Mesenchymal stem cell (in vitro differentiated cells and primary cell): Measurements from ENCODE around the gene MR1.

Experiments used
- DNase-seq: peaks from one replicate; pipeline ENCODE4 v3.0.0-alpha.2; 2013
- H2AFZ ChIP-seq: one replicate; pipeline ENCODE4 v1.6.1; 2013; ENCODE audit warnings: low read depth, mild to moderate bottlenecking, control low read depth, inconsistent platforms, low read length, moderate library complexity
- H2AK5ac ChIP-seq: 2 replicates; pipeline ENCODE4 v1.6.1; 2013; ENCODE audit warnings: low read length, moderate library complexity, mild to moderate bottlenecking, inconsistent platforms; ENCODE audit not compliant: severe bottlenecking
- H2BK120ac ChIP-seq: one replicate; pipeline ENCODE4 v1.6.1; 2013; ENCODE audit warnings: low read depth, mild to moderate bottlenecking, inconsistent platforms, low read length, moderate library complexity
- H2BK12ac ChIP-seq, 2 experiments: one replicate each; pipeline ENCODE4 v1.6.1; 2013; ENCODE audit warnings: inconsistent platforms in 2 of 2, low read length in 2 of 2, mild to moderate bottlenecking in 2 of 2, moderate library complexity in 2 of 2, control low read depth in 1 of 2
- H2BK15ac ChIP-seq: one replicate; pipeline ENCODE4 v1.6.1; 2013; ENCODE audit warnings: mild to moderate bottlenecking, low read depth, inconsistent platforms; ENCODE audit not compliant: poor library complexity, severe bottlenecking
- H2BK5ac ChIP-seq: 2 replicates; pipeline ENCODE4 v1.6.1; 2013; ENCODE audit warnings: low read depth, mild to moderate bottlenecking, low read length, control low read depth, inconsistent platforms; ENCODE audit not compliant: poor library complexity, severe bottlenecking
- H3K14ac ChIP-seq, 2 experiments: one replicate each; pipeline ENCODE4 v1.6.1; 2013; ENCODE audit warnings: inconsistent platforms in 2 of 2, low read length in 2 of 2, control low read depth in 1 of 2, mild to moderate bottlenecking in 1 of 2, moderate library complexity in 1 of 2
- H3K18ac ChIP-seq, 2 experiments: one replicate each; pipeline ENCODE4 v1.6.1; 2013; ENCODE audit warnings: inconsistent platforms in 2 of 2, low read length in 2 of 2, control low read depth in 1 of 2, low read depth in 1 of 2, mild to moderate bottlenecking in 1 of 2
- H3K23ac ChIP-seq, 2 experiments: one replicate each; pipeline ENCODE4 v1.6.1; 2013; ENCODE audit warnings: inconsistent platforms in 2 of 2, low read length in 2 of 2, mild to moderate bottlenecking in 2 of 2, moderate library complexity in 2 of 2, control low read depth in 1 of 2
- H3K27ac ChIP-seq: 2 replicates; pipeline ENCODE4 v1.5.1; 2013; ENCODE audit warnings: mild to moderate bottlenecking, moderate library complexity, low read length, control low read depth, inconsistent platforms; ENCODE audit not compliant: poor library complexity, severe bottlenecking
- H3K27me3 ChIP-seq, 2 experiments: 2 replicates each; pipeline versions ENCODE4 v1.6.1 to v1.7.0; 2013; ENCODE audit warnings: low read length in 2 of 2, mild to moderate bottlenecking in 2 of 2, moderate library complexity in 2 of 2, control low read depth in 1 of 2, inconsistent platforms in 1 of 2; ENCODE audit not compliant: control insufficient read depth in 1 of 2, insufficient read depth in 1 of 2
- H3K36me3 ChIP-seq, 2 experiments: 2 replicates each; pipeline versions ENCODE4 v1.6.1 to v1.7.0; 2013; ENCODE audit warnings: low read length in 2 of 2, control low read depth in 1 of 2, inconsistent platforms in 1 of 2, low read depth in 1 of 2, mild to moderate bottlenecking in 1 of 2; ENCODE audit not compliant: insufficient read depth in 2 of 2, control insufficient read depth in 1 of 2
- H3K4ac ChIP-seq, 2 experiments: one replicate each; pipeline ENCODE4 v1.6.1; 2013; ENCODE audit warnings: inconsistent platforms in 2 of 2, low read length in 2 of 2, mild to moderate bottlenecking in 2 of 2, moderate library complexity in 2 of 2, control low read depth in 1 of 2, low read depth in 1 of 2
- H3K4me1 ChIP-seq: 2 replicates; pipeline ENCODE4 v1.6.1; 2013; ENCODE audit warnings: low read depth, low read length, control low read depth; ENCODE audit not compliant: control insufficient read depth, insufficient read depth
- H3K4me2 ChIP-seq: 2 replicates; pipeline ENCODE4 v1.6.1; 2013; ENCODE audit warnings: low read length, mild to moderate bottlenecking, inconsistent platforms; ENCODE audit not compliant: poor library complexity, severe bottlenecking
- H3K4me3 ChIP-seq, 2 experiments: 2 replicates each; pipeline versions ENCODE4 v1.5.1 to v1.7.0; 2013; ENCODE audit warnings: low read length in 2 of 2, mild to moderate bottlenecking in 2 of 2, control low read depth in 1 of 2, low read depth in 1 of 2; ENCODE audit not compliant: insufficient read depth in 1 of 2
- H3K79me1 ChIP-seq: replicated peaks from 2 replicates; pipeline ENCODE4 v1.6.1; 2013; ENCODE audit warnings: mild to moderate bottlenecking, control low read depth, low read length, inconsistent platforms; ENCODE audit not compliant: poor library complexity, severe bottlenecking
- H3K9ac ChIP-seq: 2 replicates; pipeline ENCODE4 v1.7.0; 2013; ENCODE audit warnings: mild to moderate bottlenecking, low read length, moderate library complexity
- H3K9me3 ChIP-seq: 2 replicates; pipeline ENCODE4 v1.7.0; 2013; ENCODE audit warnings: mild to moderate bottlenecking, low read length; ENCODE audit not compliant: control insufficient read depth
- H4K8ac ChIP-seq: one replicate; pipeline ENCODE4 v1.6.1; 2013; ENCODE audit warnings: inconsistent platforms, mild to moderate bottlenecking, low read length, moderate library complexity
- H4K91ac ChIP-seq: one replicate; pipeline ENCODE4 v1.6.1; 2013; ENCODE audit warnings: mild to moderate bottlenecking, low read length, inconsistent platforms
- WGBS: methylation state at CpG from one replicate; pipeline ENCODE4 v1.1.7; 2013; ENCODE audit warnings: mixed read lengths; 5-methylcytosine and 5-hydroxymethylcytosine counted together

Gene MR1

GRCh38 chr1:181001091-181001780 lies 32.5 kb upstream of the MR1 start:
- Histone ChIP-seq H3K4me1 (no peaks in the 10 kb centered on the region), H4K91ac (no peak overlapping the region), H3K79me1 (peaks cover 23% of the 10 kb centered on the region), H2BK12ac (no peak overlapping the region), H3K23ac (no peak overlapping the region), H3K4me2 (no peak overlapping the region), H2AFZ (no peak overlapping the region), H3K18ac (no peak overlapping the region), H3K27me3 (no peaks in the 10 kb centered on the region), H3K9ac (no peak overlapping the region), H4K8ac (no peak overlapping the region), H2BK5ac (no peak overlapping the region), H3K27ac (no peak overlapping the region), H2AK5ac (no peak overlapping the region), H3K4ac (no peak overlapping the region), H3K9me3 (no peaks in the 10 kb centered on the region), H2BK120ac (no peak overlapping the region), H2BK15ac (no peak overlapping the region), H3K4me3 (no peak overlapping the region), H3K36me3 (peaks cover 14 to 55% of the 10 kb centered on the region in 2 experiments), H3K14ac (no peak overlapping the region)
- no peak for DNase-seq
- WGBS = 80% methylated on average over 3 of the region's 7 CpGs

GRCh38 chr1:181002582-181003172 lies 31.1 kb upstream of the MR1 start:
- 98% methylated on average over 3 of the region's 3 CpGs for WGBS
- H3K4ac ChIP-seq = no peak overlapping the region
- H3K14ac ChIP-seq = no peak overlapping the region
- H3K27ac ChIP-seq = no peak overlapping the region
- no peak overlapping the region for H4K91ac ChIP-seq
- H2AK5ac ChIP-seq = no peak overlapping the region
- H2BK12ac ChIP-seq = no peak overlapping the region
- no peaks in the 10 kb centered on the region for H3K4me1 ChIP-seq
- no peaks in the 10 kb centered on the region for H3K27me3 ChIP-seq
- H3K18ac ChIP-seq = no peak overlapping the region
- no peak overlapping the region for H2AFZ ChIP-seq
- no peak overlapping the region for H3K4me2 ChIP-seq
- H3K9me3 ChIP-seq = no peaks in the 10 kb centered on the region
- no peak overlapping the region for H3K9ac ChIP-seq
- H3K79me1 ChIP-seq = peaks cover 26% of the 10 kb centered on the region
- no peak overlapping the region for H3K23ac ChIP-seq
- H2BK120ac ChIP-seq = no peak overlapping the region
- H3K36me3 ChIP-seq = peaks cover 14 to 55% of the 10 kb centered on the region in 2 experiments
- H3K4me3 ChIP-seq = no peak overlapping the region
- no peak overlapping the region for H2BK15ac ChIP-seq
- H4K8ac ChIP-seq = no peak overlapping the region
- no peak overlapping the region for H2BK5ac ChIP-seq
- DNase-seq = no peak

- Histone ChIP-seq H2BK15ac (no peak overlapping the region), H3K9me3 (no peaks in the 10 kb centered on the region), H4K8ac (no peak overlapping the region), H3K4me1 (peaks cover 6% of the 10 kb centered on the region), H3K14ac (no peak overlapping the region), H3K23ac (no peak overlapping the region), H3K27me3 (no peaks in the 10 kb centered on the region), H3K36me3 (no peaks in the 10 kb centered on the region), H2BK120ac (no peak overlapping the region), H2AFZ (no peak overlapping the region), H2BK5ac (no peak overlapping the region), H3K4ac (no peak overlapping the region), H2BK12ac (no peak overlapping the region), H3K79me1 (peaks cover 17% of the 10 kb centered on the region), H3K9ac (no peak overlapping the region), H2AK5ac (no peak overlapping the region), H3K4me2 (no peak overlapping the region), H3K18ac (no peak overlapping the region), H4K91ac (no peak overlapping the region), H3K27ac (peak overlapping the region; percentile 83), H3K4me3 (no peak overlapping the region)
- peak; percentile 29 for DNase-seq
Observed at GRCh38 chr1:181010789-181011188, 23.0 kb upstream of the MR1 start.

- Histone ChIP-seq H3K23ac (no peak overlapping the region), H2BK12ac (no peak overlapping the region), H3K9ac (no peak overlapping the region), H3K18ac (no peak overlapping the region), H3K14ac (no peak overlapping the region), H3K4me3 (no peak overlapping the region), H2AK5ac (no peak overlapping the region), H3K79me1 (peaks cover 14% of the 10 kb centered on the region), H4K91ac (no peak overlapping the region), H3K4me2 (no peak overlapping the region), H2AFZ (no peak overlapping the region), H3K9me3 (no peaks in the 10 kb centered on the region), H4K8ac (no peak overlapping the region), H2BK5ac (peak overlapping the region; percentile 69), H3K27me3 (no peaks in the 10 kb centered on the region), H3K4ac (no peak overlapping the region), H3K36me3 (no peaks in the 10 kb centered on the region), H3K27ac (peak overlapping the region; percentile 83), H2BK15ac (no peak overlapping the region), H2BK120ac (no peak overlapping the region), H3K4me1 (peaks cover 6% of the 10 kb centered on the region)
- 88% methylated on average over 3 of the region's 3 CpGs for WGBS
- DNase-seq = peak; percentile 11
Observed at GRCh38 chr1:181011301-181012202, 22.2 kb upstream of the MR1 start.
